Renal pelvis (tissue), 4 donors: Measurements from ENCODE around the gene ARID1A. TPM values are rescaled to one million over a fixed set of nuclear protein-coding genes. Genes with fewer than 3 reads are reported as not detected.
"Not testable (repeated sequence)": the region's sequence is repeated elsewhere in the genome, so short reads cannot be mapped to it uniquely, and the experiment has no call there.

Experiments used
- DNase-seq: peaks from one replicate; pipeline ENCODE4 v3.0.0-alpha.2; 2013
- polyA plus RNA-seq, 3 donors: library from polyadenylated mRNA; unstranded; fragments of 120-200 nt; gene quantifications; one replicate each; pipeline ENCODE4 v1.2.1, GENCODE V29; 2013; ENCODE audit not compliant: insufficient read length in 3 of 3

Gene ARID1A
- polyA plus RNA-seq, 3 donors, result 101 to 117 (median 106) TPM

DNA sequence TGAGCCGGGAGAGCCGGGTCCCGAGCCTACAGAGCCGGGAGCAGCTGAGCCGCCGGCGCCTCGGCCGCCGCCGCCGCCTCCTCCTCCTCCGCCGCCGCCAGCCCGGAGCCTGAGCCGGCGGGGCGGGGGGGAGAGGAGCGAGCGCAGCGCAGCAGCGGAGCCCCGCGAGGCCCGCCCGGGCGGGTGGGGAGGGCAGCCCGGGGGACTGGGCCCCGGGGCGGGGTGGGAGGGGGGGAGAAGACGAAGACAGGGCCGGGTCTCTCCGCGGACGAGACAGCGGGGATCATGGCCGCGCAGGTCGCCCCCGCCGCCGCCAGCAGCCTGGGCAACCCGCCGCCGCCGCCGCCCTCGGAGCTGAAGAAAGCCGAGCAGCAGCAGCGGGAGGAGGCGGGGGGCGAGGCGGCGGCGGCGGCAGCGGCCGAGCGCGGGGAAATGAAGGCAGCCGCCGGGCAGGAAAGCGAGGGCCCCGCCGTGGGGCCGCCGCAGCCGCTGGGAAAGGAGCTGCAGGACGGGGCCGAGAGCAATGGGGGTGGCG, 371 bp downstream of the ARID1A start:
- no peak for DNase-seq

DNA sequence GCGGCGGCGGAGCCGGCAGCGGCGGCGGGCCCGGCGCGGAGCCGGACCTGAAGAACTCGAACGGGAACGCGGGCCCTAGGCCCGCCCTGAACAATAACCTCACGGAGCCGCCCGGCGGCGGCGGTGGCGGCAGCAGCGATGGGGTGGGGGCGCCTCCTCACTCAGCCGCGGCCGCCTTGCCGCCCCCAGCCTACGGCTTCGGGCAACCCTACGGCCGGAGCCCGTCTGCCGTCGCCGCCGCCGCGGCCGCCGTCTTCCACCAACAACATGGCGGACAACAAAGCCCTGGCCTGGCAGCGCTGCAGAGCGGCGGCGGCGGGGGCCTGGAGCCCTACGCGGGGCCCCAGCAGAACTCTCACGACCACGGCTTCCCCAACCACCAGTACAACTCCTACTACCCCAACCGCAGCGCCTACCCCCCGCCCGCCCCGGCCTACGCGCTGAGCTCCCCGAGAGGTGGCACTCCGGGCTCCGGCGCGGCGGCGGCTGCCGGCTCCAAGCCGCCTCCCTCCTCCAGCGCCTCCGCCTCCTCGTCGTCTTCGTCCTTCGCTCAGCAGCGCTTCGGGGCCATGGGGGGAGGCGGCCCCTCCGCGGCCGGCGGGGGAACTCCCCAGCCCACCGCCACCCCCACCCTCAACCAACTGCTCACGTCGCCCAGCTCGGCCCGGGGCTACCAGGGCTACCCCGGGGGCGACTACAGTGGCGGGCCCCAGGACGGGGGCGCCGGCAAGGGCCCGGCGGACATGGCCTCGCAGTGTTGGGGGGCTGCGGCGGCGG, 1.0 kb downstream of the ARID1A start:
- DNase-seq, result no peak

DNA sequence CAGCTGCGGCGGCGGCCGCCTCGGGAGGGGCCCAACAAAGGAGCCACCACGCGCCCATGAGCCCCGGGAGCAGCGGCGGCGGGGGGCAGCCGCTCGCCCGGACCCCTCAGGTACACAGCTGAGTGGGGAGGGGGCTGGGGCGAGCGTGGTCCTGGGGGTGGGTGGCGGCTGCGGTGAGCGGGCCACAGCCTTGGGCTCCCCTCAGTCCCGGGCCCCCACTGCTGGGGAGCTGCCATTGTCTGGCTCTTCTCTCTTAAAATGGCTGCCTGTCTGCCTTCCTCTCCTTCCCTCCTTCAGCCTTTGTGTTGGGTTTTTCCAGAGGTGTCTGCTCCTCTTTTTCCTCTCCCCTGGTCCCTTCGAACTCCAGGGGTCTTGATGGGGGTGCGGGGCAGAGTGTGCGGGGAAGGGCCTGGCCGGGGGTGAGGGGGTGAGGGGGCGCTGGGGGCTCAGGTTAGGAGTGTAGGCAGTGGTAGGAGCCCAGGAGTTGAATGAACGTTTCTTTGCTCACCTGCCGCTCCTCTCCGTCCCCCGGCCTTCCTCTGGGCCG, 1.7 kb downstream of the ARID1A start:
- DNase-seq, result no peak

DNA sequence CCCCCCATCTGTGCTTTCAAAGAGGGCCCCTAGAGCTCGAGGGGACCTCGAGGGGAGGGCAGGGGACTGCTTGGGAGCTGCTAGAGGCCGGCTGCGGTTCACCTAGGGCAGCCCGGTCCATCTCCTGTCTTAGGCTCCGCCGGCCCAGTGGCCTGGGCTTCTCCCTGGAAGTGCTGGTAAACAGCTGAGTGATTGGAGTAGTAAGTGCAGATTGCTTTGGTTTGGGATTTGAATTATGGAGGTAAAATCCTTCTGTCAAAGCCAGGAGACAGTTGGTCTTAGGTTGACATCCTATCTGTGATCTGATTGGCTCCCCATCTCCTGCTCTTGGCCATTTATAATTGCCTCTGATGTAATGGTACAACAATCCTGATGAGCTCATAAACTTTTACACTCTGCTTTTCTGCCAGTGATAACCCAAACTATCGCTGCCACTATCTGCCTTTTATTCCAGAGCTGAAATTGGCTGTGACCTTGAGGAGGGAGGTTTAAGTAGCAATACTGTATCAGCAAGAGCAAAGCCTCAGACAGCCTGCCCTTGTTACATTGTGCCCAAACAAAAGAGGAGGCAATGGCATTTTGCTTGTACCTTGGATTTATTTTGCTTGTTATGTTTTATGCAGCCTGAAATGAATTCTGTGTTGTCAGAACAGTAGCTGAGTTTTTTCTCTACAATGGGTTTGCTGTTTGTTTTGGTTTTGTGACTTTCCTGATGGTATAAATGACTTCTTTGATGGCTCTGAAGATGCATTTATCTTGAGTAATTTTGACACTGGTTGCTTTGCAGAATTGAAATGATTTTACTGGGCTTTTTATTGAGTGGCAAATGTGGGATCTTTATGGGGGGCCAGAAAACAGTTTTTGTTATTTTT, 2.4 kb downstream of the ARID1A start:
- DNase-seq, result peak; percentile 90

DNA sequence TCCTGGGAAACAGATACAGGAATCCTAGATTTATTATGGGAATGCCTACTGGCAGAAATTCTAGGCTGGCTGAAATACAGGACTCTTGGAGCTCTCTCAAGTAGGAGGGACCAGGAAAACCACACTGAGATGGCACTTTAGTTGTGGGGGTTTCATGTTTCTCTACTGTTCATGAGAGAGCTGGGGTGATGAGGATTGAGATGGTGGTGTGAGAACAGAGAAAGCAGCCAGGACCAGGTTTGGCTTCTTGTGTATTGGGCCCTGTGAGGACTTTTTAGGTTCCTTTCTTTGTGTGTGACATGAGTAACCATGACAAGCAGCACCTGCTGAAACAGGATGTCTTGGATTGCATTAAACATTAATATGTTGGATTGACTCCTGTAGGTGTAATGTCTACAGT, 4.9 kb downstream of the ARID1A start:
- DNase-seq, result no peak

DNA sequence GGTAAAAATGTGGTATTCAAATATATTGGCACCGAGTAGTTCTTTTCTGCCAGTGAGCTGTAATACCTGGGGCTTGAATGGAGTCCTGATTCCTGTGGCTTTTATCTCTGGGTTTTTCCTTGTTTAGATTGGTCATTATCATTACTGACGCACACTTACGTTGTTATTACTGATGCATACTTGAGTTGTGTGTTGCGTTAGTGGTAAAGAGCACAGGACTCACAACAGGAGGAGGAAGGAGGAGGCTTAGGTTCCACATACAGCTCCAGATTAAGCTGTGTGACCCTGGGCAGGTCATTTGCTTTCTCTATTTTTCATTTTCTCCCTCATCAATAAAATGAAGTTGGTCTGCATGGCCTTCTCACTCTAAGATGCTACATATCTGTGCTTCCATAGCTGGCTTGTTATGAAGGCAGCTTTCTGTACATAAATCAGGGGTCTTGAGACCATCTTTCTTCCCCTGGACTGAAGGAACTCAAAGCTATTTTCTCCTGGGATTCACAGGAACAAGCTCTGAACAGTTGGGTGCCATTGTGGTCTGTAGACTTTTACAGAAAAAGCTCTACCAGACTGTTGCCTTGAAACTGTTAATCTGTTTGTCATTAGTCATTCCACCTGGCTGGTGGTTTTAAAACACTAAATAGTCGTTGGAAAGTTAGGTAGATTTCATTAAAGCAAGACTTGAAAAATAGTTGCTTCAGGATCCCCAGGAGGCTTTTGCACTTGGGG, 5.6 kb downstream of the ARID1A start:
- no peak for DNase-seq

DNA sequence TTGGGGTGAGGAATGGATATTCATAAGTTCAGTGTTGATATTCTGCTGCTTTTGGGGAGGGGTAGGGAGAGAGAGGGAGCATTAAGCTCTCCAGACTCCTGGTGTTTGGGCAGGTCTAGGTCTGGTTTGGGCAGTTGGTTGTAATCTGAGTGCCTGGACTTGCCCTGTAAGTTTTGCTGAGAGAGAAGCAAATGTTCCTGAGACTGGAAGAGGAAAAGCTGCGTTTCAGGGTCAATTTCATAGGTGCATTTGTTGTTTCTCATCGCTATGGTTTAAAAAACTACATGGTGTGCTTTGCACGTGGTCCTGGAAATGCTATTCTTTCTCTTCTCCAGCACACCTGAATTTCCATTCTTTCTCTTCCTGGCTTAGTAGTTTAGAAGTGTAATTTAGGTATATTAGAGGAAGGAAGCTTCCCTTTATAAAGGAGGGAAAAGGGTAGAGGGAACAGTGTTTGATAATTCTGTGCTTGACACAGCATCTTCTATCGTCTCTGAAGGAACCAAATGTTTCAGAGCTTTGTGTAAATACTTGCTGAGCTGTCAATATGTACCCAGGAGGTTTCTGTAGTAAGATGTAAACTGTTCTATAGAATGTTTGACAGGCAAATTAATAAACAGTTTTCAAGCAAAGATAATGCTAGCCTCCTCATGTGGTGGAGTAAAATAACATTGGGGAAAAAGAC, 6.3 kb downstream of the ARID1A start:
- no peak for DNase-seq

DNA sequence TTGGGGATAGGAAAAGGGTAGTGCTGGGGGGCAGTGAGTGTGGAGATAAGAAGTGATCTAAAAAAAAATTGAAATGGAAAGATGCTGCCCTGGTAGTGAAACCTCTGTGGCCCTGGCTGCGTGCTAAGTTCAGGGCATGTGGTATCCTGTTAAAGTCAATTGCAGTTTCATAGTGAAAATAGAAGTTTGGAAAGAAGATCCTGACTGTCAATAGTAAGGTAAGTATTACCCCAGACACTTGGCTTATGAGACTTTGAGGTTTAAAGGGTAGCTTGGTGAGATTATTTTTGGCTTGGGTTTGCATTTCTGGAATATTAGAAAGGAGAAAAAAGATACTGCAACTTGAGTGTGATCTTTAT, 6.8 kb downstream of the ARID1A start:
- DNase-seq, result no peak

DNA sequence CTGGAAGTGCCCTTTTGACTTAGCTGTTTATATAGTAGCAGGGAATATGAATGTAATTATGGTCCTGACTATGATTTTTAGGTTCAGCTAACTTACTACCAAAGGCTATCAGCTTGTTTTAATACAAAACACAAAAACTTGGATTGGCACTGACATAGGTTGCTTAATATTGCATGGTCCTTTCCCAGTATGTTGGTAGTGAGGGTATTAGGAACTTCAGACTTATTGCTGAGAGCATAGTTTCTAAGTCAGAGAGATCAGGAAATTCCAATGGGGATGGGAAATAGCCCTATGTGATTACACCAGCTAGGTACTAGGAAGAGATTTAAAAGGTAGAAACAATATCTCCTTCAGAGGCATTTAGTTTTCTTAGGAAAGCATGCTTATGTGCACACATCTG, 7.7 kb downstream of the ARID1A start:
- no peak for DNase-seq

DNA sequence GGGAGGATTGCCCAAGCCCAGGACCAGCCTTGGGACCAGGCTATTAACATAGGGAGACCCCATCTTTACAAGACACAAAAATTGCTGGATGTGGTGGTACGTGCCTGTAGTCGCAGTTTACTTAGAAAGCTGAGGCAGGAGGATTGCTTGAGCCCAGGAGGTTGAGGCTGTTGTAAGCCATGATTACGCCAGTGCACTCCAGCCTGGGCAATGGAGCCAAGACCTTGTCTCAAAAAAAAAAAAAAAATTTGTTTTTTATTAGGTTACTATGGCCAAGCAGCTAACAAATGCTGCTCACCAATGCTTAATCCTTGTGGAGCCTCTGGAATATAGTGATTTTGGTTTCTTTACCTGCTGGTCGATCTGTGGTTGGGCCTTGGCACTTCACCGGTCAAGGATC, 8.8 kb downstream of the ARID1A start:
- no peak for DNase-seq

DNA sequence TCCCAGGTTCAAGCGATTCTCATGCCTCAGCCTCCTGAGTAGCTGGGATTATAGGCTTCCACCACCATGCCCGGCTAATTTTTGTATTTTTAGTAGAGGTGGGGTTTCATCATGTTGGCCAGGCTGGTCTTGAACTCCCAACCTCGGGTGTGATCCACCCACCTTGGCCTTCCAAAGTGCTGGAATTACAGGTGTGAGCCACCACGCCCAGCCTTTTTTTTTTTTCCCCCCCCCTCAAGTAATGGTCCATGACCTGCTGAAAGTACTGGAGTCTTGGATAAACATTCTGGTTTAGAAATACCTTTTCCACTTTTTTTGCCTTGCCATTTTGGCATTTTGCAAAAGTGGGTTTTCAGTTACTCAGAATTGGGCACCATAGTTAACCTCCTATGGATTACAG, 9.4 kb downstream of the ARID1A start:
- not testable (repeated sequence) for DNase-seq

DNA sequence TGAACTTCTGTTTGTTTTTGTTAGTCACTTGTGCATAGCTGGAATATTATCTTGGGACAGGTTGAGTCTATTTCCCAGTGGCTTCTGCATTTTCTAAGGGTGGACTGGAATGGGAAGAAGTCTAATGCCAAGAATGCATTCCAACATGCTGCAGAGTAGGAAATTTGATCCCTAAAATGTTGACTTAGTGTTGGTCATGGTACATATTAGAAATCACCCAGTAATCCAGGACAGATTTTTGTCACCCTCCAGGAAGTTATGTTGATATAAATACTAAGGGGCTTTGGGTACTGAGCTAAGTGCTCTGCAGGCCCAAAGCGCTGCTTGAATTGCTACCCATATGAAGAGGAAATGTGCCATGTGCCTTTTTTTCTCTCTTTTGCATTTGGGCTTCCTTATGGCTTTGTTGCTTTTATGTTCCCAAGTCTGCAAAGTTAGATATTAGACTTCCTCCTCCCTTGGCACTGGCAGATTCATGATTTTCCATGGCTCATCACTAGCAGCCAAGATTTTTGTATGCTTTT, 10.0 kb downstream of the ARID1A start:
- DNase-seq, result no peak

DNA sequence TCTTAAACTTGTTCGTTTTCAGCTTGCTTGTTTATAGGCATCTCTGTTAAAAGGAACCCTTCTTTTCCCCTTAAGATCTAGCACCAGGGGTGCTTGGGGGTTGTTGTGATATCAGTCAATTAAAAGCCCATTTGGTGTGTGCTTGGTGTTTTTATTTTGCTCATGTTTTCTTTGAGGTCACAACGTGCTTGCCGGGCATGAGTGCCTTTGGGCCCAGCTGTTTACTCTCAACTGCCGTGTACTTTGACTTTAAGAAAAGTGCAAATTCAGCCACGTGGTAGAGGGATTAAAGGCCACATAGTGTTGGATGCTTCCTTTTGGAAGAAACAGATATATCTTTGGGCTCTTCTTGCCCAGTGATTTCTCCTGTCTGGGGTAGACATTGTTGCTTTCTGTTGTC, 10.5 kb downstream of the ARID1A start:
- DNase-seq, result no peak

DNA sequence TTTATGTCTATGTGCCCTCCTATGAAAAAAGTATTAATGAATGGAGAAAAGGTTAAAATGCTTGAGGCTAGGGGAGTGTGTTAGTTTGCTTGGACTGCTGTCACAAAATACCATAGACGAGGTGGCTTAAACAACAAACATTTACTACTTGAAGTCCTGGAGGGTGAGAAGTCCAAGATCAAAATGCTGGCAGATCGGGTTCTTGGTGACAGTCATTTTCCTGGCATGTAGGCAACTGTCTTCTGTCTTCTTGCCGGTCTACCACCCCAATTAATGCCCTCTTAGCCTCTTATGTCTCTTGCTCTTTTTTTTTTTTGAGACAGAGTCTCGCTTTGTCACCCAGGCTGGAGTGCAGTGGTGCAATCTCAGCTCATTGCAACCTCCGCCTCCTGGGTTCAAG, 15.0 kb downstream of the ARID1A start:
- DNase-seq, result no peak

DNA sequence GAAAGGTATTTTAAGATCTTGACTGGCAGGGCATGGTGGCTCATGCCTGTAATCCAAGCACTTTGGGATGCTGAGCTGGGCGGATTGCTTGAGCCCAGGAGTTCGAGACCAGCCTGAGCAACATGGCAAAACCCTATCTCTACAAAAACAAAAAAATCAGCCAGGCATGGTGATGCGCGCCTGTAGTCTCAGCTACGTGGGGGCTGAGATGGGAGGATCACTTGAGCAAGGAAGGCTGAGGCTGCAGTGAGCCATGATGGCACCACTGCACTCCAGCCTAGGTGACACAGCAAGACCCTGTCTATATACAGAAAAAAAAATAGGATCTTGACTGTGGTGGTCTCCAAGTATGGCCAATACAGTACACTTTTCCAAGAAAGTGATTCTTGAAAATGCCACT, 16.0 kb downstream of the ARID1A start:
- DNase-seq, result no peak

DNA sequence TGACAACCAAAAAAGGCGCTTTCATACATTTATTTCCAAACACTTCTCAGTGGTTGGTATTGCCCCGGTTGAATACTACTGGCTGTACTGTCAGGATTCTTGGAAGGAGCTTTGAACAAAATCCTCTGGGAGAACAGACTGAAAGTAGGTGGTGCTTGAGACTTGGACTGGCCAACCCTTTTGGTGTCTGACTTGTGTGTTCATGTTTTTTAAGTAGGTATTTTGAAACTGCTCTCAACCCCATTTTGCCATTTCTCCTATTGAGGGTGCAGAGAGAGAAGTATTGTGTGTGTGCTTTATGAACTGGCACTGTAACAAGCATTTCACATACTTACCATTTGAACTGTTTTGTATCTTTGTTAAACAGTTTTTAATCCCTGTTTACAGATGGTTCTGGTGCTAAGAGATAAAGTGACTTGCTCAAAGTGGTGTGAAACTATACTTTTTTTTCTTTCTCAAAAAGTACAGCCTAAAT, 21.2 kb downstream of the ARID1A start:
- no peak for DNase-seq

DNA sequence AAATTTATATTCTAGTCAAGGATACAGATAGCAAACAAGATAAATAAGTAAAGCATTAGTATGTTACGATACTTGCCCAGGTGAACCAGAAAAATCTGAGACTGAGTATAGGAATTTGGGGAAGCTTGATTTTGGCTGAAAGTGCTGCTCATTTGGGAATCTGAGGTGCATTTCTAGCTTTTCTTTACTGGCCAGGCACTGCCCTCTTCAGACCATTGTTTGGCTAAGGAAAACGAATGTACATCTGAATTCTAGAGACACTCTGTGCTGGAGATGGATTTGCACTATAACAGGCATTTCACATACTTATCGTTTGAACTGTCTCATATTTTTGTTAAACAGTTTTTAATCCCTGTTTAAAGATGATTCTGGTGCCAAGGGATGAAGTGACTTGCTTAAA, 23.4 kb downstream of the ARID1A start:
- DNase-seq, result no peak

DNA sequence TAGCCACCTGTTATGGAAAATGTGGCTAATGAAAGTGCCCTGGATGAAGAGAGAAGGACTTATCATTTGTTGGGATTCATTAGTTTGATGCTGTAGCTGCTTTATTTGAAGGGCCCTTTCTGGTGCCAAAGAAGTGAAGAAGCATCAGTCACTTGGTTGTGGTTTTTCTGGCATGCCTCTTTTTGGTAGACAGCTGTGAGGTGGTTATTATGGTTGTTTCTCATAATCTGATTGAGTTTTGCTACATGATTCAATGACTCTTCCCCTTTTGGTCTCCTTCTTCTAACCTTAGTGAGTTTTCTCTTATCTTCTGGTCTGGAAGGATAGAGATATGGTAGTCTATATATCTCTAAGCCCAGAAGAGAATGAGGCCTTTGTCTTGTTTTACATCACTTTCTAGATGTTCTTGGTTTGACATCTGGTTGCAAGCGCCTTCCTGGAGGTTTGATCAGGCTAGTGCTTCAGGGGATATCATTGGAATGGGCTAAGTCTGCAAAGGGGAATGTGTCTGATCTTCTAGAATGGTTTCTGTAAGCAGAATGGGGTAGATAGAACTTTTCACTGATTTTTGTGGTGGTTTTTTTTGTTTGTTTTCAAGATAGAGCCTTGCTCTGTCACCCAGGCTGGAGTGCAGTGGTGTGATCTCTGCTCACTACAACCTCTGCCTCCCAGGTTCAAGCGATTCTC, 26.0 kb downstream of the ARID1A start:
- no peak for DNase-seq

DNA sequence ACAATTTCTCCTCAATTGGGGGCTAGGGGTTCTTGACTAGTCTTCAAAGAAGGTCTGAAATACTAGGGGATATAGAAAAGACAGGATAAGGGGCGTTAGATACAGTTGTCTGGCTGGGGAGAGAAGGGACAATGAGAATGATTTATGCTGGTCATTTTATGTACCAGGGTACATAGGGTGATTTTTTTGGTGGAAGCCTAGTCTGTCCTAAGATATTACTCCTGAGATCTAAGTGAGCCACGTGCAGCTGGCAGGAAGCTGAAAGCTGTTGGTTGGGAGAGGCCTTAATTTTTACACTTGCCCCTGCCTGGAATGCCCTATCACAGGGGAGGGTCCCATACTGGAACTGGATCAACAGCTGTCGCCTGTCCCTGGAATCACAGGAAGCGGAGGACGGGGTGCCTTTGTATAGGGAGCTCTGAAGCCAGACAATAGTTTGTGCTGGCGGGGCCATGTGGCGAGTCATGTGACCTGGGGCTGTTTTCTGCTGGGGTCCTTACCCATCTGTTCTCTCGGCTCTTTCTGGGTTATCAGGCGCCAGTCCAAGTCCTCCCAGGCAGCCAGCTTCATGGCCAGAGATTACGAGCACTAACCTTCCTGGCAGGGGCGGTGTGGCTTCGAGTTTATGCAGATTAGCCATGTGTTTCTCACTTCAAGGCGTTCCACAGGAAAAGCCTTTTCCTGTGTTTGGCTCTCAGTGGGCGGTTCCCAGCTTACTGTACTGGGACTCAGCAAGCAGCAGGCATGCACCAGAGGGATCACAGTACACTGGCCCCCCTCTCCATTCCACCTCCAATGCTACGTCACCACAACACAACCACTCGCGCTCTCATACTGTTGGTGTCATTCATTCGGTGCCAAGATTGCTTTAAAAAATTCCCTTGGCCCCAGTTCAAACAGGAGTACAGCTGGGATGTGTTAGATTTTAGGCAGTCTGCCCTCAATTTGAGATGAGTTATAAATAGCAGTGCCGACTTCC, 27.5 kb downstream of the ARID1A start:
- DNase-seq, result peak; percentile 94
